ENCODE data around the gene S100P.

Gene S100P

GRCh38 chr4:6697131-6697530 is 3.5 kb downstream of the S100P start:
- no peak for DNase-seq (ENCODE audit: low spot score)

GRCh38 chr4:6699388-6699787 is 5.7 kb downstream of the S100P start:
- DNase-seq (ENCODE audit: low spot score), result no peak

GRCh38 chr4:6699903-6700302 is 6.2 kb downstream of the S100P start:
- no peak for DNase-seq (ENCODE audit: low spot score)

GRCh38 chr4:6701371-6701770 is 7.7 kb downstream of the S100P start:
- no peak for DNase-seq (ENCODE audit: low spot score)

GRCh38 chr4:6702761-6703160 is 9.1 kb downstream of the S100P start:
- no peak for DNase-seq (ENCODE audit: low spot score)

GRCh38 chr4:6703786-6704185 is 10.1 kb downstream of the S100P start:
- no peak for DNase-seq (ENCODE audit: low spot score)

- no peak for DNase-seq (ENCODE audit: low spot score)
Observed at GRCh38 chr4:6705646-6706045, 12.0 kb downstream of the S100P start.

- no peak for DNase-seq (ENCODE audit: low spot score)
Observed at GRCh38 chr4:6706173-6706572, 12.5 kb downstream of the S100P start.

GRCh38 chr4:6709230-6710114 is 15.8 kb downstream of the S100P start, which contains the start of gene MRFAP1L1:
TSS of gene MRFAP1L1 (minus strand) at chr4:6709865. CDS start at chr4:6709629, 236 bp downstream.
- peak; percentile 97 for DNase-seq (ENCODE audit: low spot score)

GRCh38 chr4:6710282-6710681 is 16.6 kb downstream of the S100P start:
- no peak for DNase-seq (ENCODE audit: low spot score)

- DNase-seq (ENCODE audit: low spot score), result no peak
Observed at GRCh38 chr4:6710996-6711395, 17.3 kb downstream of the S100P start.

GRCh38 chr4:6714954-6715353 is 21.3 kb downstream of the S100P start:
- DNase-seq (ENCODE audit: low spot score), result no peak

GRCh38 chr4:6715704-6716017 is 22.0 kb downstream of the S100P start:
- no peak for DNase-seq (ENCODE audit: low spot score)

- DNase-seq (ENCODE audit: low spot score), result peak; percentile 91
Observed at GRCh38 chr4:6716018-6716911, 22.6 kb downstream of the S100P start, which contains the start of gene BLOC1S4. TSS of gene BLOC1S4 (plus strand) at chr4:6716174. CDS start at chr4:6716210, 36 bp downstream.

GRCh38 chr4:6716958-6717655 is 23.4 kb downstream of the S100P start:
- DNase-seq (ENCODE audit: low spot score), result peak; percentile 65

- no peak for DNase-seq (ENCODE audit: low spot score)
Observed at GRCh38 chr4:6718932-6719610, 25.4 kb downstream of the S100P start.

GRCh38 chr4:6719611-6720179 is 26.0 kb downstream of the S100P start:
- DNase-seq (ENCODE audit: low spot score), result no peak

GRCh38 chr4:6720202-6720699 is 26.6 kb downstream of the S100P start:
- DNase-seq (ENCODE audit: low spot score), result peak; percentile 75

- DNase-seq (ENCODE audit: low spot score), result no peak
Observed at GRCh38 chr4:6721121-6721520, 27.4 kb downstream of the S100P start.

GRCh38 chr4:6722891-6723290 is 29.2 kb downstream of the S100P start:
- DNase-seq (ENCODE audit: low spot score), result no peak

- DNase-seq (ENCODE audit: low spot score), result no peak
Observed at GRCh38 chr4:6723851-6724250, 30.2 kb downstream of the S100P start.

Measured in RKO (cell line).